Activated CD4-positive, alpha-beta memory T cell treated with anti-CD3 and anti-CD28 coated beads for 36 hours (primary cell): Measurements from ENCODE around the gene CSNK1D. TPM values are rescaled to one million over a fixed set of nuclear protein-coding genes. Genes with fewer than 3 reads are reported as not detected.

Experiments used
- CTCF ChIA-PET: fragments of 350-600 bp; sonication (Branson Sonifier 250); formaldehyde crosslinking; loops from one replicate; lab custom pipeline; 2021; ENCODE audit warnings: antibody characterized with exemption, inconsistent platforms; lab: Charles Lee
- POLR2A ChIA-PET: fragments of 350-600 bp; sonication (Branson Sonifier 250); formaldehyde crosslinking; loops from one replicate; lab custom pipeline; 2021; ENCODE audit warnings: antibody characterized with exemption; lab: Charles Lee
- DNase-seq: peaks from one replicate; pipeline ENCODE4 v3.0.0-alpha.2; 2020
- H3K27ac Mint-ChIP-seq: one replicate; pipeline ENCODE4 v1.8.0; 2021; ENCODE audit warnings: mixed read lengths
- H3K27me3 Mint-ChIP-seq: one replicate; pipeline ENCODE4 v1.8.0; 2021; ENCODE audit warnings: mixed read lengths
- H3K36me3 Mint-ChIP-seq: one replicate; pipeline ENCODE4 v1.8.0; 2021; ENCODE audit warnings: mixed read lengths
- H3K4me1 Mint-ChIP-seq: one replicate; pipeline ENCODE4 v1.8.0; 2021; ENCODE audit warnings: low read depth, mixed read lengths
- H3K4me3 Mint-ChIP-seq: one replicate; pipeline ENCODE4 v1.8.0; 2021; ENCODE audit warnings: mild to moderate bottlenecking, mixed read lengths
- H3K9me3 Mint-ChIP-seq: one replicate; pipeline ENCODE4 v1.8.0; 2021; ENCODE audit warnings: mixed read lengths
- intact Hi-C: fragments of 100-400 bp; cut with micrococcal nuclease; formaldehyde crosslinking; loops from one replicate; pipeline ENCODE4 v1.15.1; 2023
- total RNA-seq, 2 experiments: library from RNA; stranded (reverse); gene quantifications; one replicate each; pipeline ENCODE4 v1.2.3, GENCODE V29; 2021

CSNK1D gene
- total RNA-seq, 2 experiments from 2014 or later = 110 to 111 TPM

DNA sequence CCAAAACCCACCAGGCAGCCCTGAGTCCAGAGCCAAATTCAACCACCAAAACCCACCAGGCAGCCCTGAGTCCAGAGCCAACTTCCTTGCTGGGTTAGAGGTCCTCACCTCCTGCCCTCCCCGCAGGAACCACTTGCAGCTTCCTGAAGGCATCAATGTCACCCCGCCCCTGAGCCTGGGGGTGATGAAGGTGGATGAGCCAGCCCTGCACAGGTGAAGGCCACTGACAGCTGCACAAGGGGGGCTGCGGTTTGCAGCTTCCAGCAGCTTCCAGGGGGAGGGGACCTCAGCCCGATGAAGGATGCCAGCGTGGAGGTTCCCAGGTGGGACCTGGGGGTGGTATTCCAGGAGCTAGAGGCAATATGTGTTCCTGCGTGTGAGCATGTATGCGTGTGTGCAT is 7.6 kb upstream of the CSNK1D start:
- no peaks in the 10 kb centered on the region for H3K36me3 Mint-ChIP-seq
- DNase-seq = no peak
- intact Hi-C loops = no loop called here
- ChIA-PET POLR2A (interaction anchor here (3.9 to 4.3 kb wide), 2 partner anchors 12 to 17 kb away, joined by 20 to 40 read pairs; no protein-coding TSS in a partner anchor), CTCF (interaction anchor here (1.3 to 1.5 kb wide), 2 partner anchors 41 to 46 kb away, joined by 3 read pairs; no protein-coding TSS in a partner anchor)
- H3K4me3 Mint-ChIP-seq = no peak overlapping the region
- peaks cover 27% of the 10 kb centered on the region for H3K4me1 Mint-ChIP-seq
- H3K27me3 Mint-ChIP-seq = no peaks in the 10 kb centered on the region
- H3K27ac Mint-ChIP-seq = peak overlapping the region; percentile 42
- no peaks in the 10 kb centered on the region for H3K9me3 Mint-ChIP-seq

- no peak overlapping the region for H3K27ac Mint-ChIP-seq
- intact Hi-C loops = no loop called here
- no peaks in the 10 kb centered on the region for H3K27me3 Mint-ChIP-seq
- ChIA-PET CTCF (interaction anchor here (1.5 kb wide), 1 partner anchor 45 kb away, joined by 3 read pairs; no protein-coding TSS in a partner anchor), POLR2A (interaction anchor here (3.9 to 4.3 kb wide), 2 partner anchors 12 to 18 kb away, joined by 20 to 40 read pairs; no protein-coding TSS in a partner anchor)
- no peak overlapping the region for H3K4me3 Mint-ChIP-seq
- no peaks in the 10 kb centered on the region for H3K36me3 Mint-ChIP-seq
- peaks cover 27% of the 10 kb centered on the region for H3K4me1 Mint-ChIP-seq
- no peaks in the 10 kb centered on the region for H3K9me3 Mint-ChIP-seq
- no peak for DNase-seq
Observed at GRCh38 chr17:82280537-82280936, 7.0 kb upstream of the CSNK1D start.

DNA sequence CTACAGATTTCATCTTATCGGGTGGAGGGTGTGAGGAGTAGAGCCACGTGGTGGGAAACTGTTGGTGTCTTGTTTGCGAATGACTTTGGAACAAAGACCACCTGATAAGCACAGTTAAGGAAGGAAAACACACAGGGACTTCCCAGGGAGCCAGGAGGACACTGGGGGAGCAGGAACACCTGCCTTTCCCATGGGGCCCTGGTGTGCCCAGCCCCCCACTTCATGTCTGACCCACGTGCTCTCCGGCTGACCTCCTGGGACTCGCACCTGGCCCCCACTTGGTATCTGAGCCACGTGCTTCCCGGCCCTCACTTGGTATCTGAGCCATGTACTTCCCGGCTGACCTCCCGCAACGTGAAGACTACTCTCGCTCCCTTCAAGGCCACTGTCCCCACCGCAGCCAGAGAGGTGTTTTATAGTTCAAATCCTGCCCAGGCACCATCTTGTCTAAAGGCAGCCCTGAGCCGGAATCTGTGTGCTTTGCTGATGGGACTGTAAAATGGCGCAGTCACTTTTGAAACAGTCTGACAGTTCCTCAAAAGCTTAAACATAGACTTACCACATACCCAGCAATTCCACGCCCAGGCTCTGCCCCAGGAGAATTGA is 5.4 kb upstream of the CSNK1D start:
- Mint-ChIP-seq H3K4me1 (peaks cover 27% of the 10 kb centered on the region), H3K27ac (no peak overlapping the region), H3K27me3 (no peaks in the 10 kb centered on the region), H3K4me3 (no peak overlapping the region), H3K9me3 (no peaks in the 10 kb centered on the region), H3K36me3 (no peaks in the 10 kb centered on the region)
- DNase-seq = no peak
- intact Hi-C loops = no loop called here
- POLR2A ChIA-PET = no interaction called here
- CTCF ChIA-PET = no interaction called here

GRCh38 chr17:82278308-82278707 is 4.8 kb upstream of the CSNK1D start:
- ChIA-PET CTCF (no interaction called here), POLR2A (no interaction called here)
- no peak for DNase-seq
- H3K27me3 Mint-ChIP-seq = no peaks in the 10 kb centered on the region
- no peaks in the 10 kb centered on the region for H3K9me3 Mint-ChIP-seq
- no peak overlapping the region for H3K4me3 Mint-ChIP-seq
- intact Hi-C loops = no loop called here
- no peaks in the 10 kb centered on the region for H3K36me3 Mint-ChIP-seq
- no peak overlapping the region for H3K27ac Mint-ChIP-seq
- H3K4me1 Mint-ChIP-seq = peaks cover 21% of the 10 kb centered on the region

DNA sequence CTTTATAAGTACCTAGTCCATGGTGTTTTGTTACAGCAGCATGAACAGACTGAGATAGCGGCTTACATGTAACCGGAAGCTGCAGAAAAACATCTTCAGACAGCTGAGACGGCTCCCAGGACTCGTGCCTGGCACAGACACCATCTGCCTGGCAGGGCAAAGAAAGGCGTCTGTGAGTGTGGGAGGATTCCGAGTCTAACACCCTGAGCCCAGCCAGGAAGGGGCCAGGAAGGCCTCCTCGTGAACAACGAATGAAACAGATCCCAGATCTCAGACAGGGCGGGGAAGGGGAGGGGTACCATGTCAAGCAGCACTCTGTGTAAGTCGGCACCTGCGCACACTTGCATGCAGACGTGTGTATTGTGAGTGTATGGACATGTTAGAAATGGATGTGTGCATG is 4.4 kb upstream of the CSNK1D start:
- Mint-ChIP-seq H3K27me3 (no peaks in the 10 kb centered on the region), H3K27ac (no peak overlapping the region), H3K4me1 (peaks cover 17% of the 10 kb centered on the region), H3K36me3 (no peaks in the 10 kb centered on the region), H3K9me3 (no peaks in the 10 kb centered on the region), H3K4me3 (no peak overlapping the region)
- ChIA-PET CTCF (interaction anchor here (1.3 kb wide), 1 partner anchor 72 kb away, joined by 3 read pairs; no protein-coding TSS in a partner anchor), POLR2A (no interaction called here)
- DNase-seq = no peak
- intact Hi-C loops = no loop called here

DNA sequence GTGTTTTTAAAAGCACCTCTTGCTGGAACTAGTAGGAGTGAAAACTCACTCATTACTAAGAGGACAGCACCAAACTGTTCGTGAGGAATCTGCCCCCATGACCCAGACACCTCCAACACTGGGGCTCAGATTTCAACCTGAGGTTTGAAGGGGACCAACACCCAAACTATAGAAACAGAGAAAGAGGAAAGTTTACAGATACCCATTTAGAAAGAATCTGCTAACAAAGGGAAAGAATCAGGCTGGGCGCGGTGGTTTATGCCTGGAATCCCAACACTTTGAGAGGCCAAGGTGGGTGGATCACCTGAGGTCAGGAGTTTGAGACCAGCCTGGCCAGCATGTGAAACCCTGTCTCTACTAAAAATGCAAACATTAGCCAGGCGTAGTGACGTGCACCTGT is 3.4 kb upstream of the CSNK1D start:
- intact Hi-C loops = no loop called here
- Mint-ChIP-seq H3K27me3 (no peaks in the 10 kb centered on the region), H3K9me3 (no peaks in the 10 kb centered on the region), H3K27ac (no peak overlapping the region), H3K4me1 (peaks cover 18% of the 10 kb centered on the region), H3K36me3 (peaks cover 7% of the 10 kb centered on the region), H3K4me3 (no peak overlapping the region)
- no peak for DNase-seq
- ChIA-PET POLR2A (interaction anchor here (0.5 to 0.6 kb wide), 2 partner anchors 30 to 125 kb away, joined by 3 to 4 read pairs; no protein-coding TSS in a partner anchor), CTCF (interaction anchor here (0.8 to 1.3 kb wide), 2 partner anchors 71 to 74 kb away, joined by 3 read pairs; no protein-coding TSS in a partner anchor)

DNA sequence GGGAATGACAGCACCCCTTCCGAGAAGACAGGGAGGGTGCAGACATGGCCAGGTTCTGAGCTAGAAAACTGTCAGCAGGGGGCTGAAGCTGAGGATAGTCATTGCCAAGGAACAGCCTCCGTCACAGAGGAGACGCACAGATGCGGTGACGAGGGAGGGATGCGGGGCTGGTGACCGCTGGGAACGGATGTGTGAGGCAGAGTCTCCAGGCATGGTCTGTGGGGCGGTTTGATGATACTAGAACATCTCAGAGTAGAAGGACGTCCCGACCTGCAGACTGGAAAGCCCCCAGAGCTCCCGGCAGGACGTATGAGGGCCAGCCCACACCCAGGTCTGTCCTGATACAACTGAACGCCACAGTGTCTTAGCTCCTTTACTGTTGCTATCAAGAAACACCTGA is 1.8 kb upstream of the CSNK1D start:
- intact Hi-C loops = no loop called here
- Mint-ChIP-seq H3K4me1 (peaks cover 23% of the 10 kb centered on the region), H3K27me3 (no peaks in the 10 kb centered on the region), H3K4me3 (no peak overlapping the region), H3K36me3 (peaks cover 20% of the 10 kb centered on the region), H3K9me3 (no peaks in the 10 kb centered on the region), H3K27ac (no peak overlapping the region)
- POLR2A ChIA-PET = interaction anchor here (3.7 kb wide), 1 partner anchor 23 kb away, joined by 19 read pairs; no protein-coding TSS in a partner anchor
- CTCF ChIA-PET = no interaction called here
- DNase-seq = no peak

GRCh38 chr17:82274134-82275020 is 877 bp upstream of the CSNK1D start:
- intact Hi-C loops = no loop called here
- no peak for DNase-seq
- peak overlapping the region; percentile 88 for H3K4me3 Mint-ChIP-seq
- ChIA-PET POLR2A (interaction anchor here (0.8 to 3.7 kb wide), 7 partner anchors 8 to 47 kb away, joined by 3 to 19 read pairs (median 5); no protein-coding TSS in a partner anchor), CTCF (interaction anchor here (0.9 to 1.3 kb wide), 3 partner anchors 24 to 69 kb away, joined by 3 to 10 read pairs (median 5); no protein-coding TSS in a partner anchor)
- no peak overlapping the region for H3K27ac Mint-ChIP-seq
- H3K27me3 Mint-ChIP-seq = no peaks in the 10 kb centered on the region
- H3K9me3 Mint-ChIP-seq = no peaks in the 10 kb centered on the region
- H3K36me3 Mint-ChIP-seq = peaks cover 26% of the 10 kb centered on the region
- H3K4me1 Mint-ChIP-seq = peaks cover 33% of the 10 kb centered on the region

DNA sequence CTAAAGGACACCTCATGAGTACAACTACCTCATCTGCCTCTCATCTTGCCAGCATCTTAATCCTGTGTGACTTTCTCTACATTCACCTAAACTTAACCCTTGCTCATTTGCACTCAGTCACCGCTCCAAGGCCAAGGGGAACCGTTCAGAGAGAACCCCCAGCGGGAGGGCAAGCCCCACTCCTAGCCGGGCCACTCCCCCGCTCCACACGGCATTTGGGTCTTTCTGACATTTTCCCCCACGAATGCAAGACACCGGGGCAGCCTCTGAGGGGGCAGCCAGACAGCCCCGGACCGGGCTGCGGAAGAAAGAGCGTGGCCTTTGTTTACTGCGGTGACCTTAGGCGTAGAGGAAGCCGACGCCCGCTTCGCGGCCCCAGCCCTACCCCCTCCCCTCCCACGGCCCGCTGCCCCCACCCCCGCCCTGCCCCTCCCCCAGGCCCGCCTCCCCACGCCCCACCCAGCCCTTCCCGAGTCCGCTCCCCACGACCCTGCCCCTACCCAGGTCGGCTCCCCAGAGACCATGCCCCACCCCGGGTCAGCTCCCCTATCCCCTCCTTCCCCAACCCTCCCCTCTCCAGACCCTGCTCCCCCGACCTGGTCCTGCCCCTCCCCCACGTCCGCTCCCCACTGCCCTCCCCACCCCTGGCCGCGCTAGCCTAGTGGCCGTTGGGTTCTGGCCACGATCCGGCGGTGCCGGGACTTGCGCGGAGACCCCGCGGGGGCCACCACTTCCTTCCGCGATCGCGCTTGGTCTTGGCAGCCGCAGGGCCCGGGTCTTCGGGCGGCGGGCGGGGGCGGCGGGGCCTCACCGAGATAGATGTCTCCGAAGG is 789 bp downstream of the CSNK1D start:
- Mint-ChIP-seq H3K9me3 (no peaks in the 10 kb centered on the region), H3K4me1 (peaks cover 48% of the 10 kb centered on the region), H3K4me3 (peak overlapping the region; percentile 88), H3K27ac (peak overlapping the region; percentile 98), H3K36me3 (peaks cover 35% of the 10 kb centered on the region), H3K27me3 (no peaks in the 10 kb centered on the region)
- CTCF ChIA-PET = interaction anchor here (1.3 kb wide), 1 partner anchor 26 kb away, joined by 10 read pairs; no protein-coding TSS in a partner anchor
- DNase-seq = peak; percentile 52
- POLR2A ChIA-PET = interaction anchor here (1.3 to 3.7 kb wide), 6 partner anchors 10 to 36 kb away, joined by 3 to 19 read pairs (median 6); no protein-coding TSS in a partner anchor
- intact Hi-C loops = loop anchor here (1.0 to 2.0 kb wide), 3 partner anchors 20 to 249 kb away; partner anchors contain the start of gene LRRC45

GRCh38 chr17:82271401-82271800 is 2.1 kb downstream of the CSNK1D start:
- H3K27ac Mint-ChIP-seq = peak overlapping the region; percentile 79
- CTCF ChIA-PET = no interaction called here
- H3K27me3 Mint-ChIP-seq = no peaks in the 10 kb centered on the region
- POLR2A ChIA-PET = no interaction called here
- intact Hi-C loops = no loop called here
- peak overlapping the region; percentile 84 for H3K4me3 Mint-ChIP-seq
- no peak for DNase-seq
- H3K4me1 Mint-ChIP-seq = peaks cover 60% of the 10 kb centered on the region
- peaks cover 43% of the 10 kb centered on the region for H3K36me3 Mint-ChIP-seq
- no peaks in the 10 kb centered on the region for H3K9me3 Mint-ChIP-seq

DNA sequence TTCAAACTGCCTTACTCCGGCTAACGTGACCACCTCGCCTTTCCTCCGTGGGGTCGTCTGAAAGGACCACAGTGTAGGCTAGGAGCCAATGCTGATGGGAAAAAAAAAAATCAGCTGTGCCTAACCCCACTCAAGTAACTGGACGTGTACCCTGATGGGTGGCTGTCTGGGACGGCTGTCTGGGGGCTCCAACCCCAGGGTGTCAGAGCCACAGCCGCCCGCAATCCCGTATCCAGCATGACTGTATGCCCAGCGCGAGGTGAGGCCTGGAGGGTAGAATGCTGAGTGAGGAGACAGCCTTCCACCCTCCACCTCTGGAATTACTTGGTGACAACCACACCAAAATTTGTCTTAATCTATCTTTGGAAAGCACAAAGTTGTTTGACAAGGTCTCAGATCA is 2.8 kb downstream of the CSNK1D start:
- CTCF ChIA-PET = interaction anchor here (2.4 kb wide), 1 partner anchor 50 kb away, joined by 5 read pairs; no protein-coding TSS in a partner anchor
- peak overlapping the region; percentile 45 for H3K4me3 Mint-ChIP-seq
- H3K27ac Mint-ChIP-seq = peak overlapping the region; percentile 81
- peaks cover 67% of the 10 kb centered on the region for H3K4me1 Mint-ChIP-seq
- H3K27me3 Mint-ChIP-seq = no peaks in the 10 kb centered on the region
- POLR2A ChIA-PET = interaction anchor here (0.5 kb wide), 1 partner anchor 19 kb away, joined by 3 read pairs; no protein-coding TSS in a partner anchor
- no peaks in the 10 kb centered on the region for H3K9me3 Mint-ChIP-seq
- peaks cover 51% of the 10 kb centered on the region for H3K36me3 Mint-ChIP-seq
- DNase-seq = no peak
- intact Hi-C loops = no loop called here
